ENCODE results near the gene TTLL12.

TTLL12 gene

DNA sequence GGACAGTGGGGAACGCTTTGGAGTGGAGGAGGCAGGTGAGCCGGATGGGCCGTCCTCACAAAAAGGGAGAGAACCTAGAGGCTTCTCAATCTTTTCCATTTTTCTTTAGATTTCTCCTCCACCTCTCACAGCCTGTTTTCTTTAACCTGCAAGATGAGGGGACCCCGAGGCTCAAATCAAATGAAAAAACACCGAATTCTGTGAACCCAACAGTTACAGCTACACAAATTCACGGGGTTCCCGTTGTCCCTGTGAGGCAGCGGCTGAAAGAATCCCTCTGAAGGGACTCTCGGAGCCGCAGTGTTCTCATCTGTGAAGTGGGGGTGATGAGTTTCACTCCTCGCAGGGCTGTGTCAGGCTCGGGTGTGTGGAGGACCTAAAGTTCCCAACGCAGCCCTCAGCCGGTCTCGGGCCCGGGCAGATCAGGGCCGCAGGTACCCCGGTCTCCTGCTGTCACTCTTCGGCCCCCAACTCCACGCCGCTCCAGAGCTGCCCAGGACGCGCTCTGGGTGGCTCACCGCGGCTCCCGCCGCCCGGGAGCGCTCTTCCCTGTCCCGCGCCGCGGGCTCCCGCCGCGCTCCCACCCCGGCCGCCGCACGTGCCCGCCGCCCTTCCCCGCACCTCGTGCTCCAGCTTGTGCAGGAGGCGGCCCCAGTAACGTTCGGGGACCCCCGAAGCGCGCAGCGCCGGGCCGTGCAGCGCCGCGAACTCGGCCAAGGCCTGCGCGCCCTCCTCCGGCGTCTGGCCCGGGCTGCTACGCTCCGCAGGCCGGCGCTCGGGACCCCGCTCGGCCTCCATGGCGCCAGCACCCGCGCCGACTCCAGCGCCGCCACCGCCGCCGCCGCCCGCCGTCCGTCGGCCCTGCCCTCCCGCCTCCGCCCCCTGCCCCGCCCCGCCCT is at the start of gene TTLL12:
Gene TTLL12, minus strand, starts transcription at position 863 of the 899 bp plus-strand sequence. Its CDS starts 65 bp downstream, at position 798.
- DNase-seq (ENCODE audit: low read depth, low spot score) = no peak
- no peak for TF ChIP-seq CTCF (IDR thresholded peaks at IDR 0.05; ENCODE audit: insufficient read depth, low read length, missing control alignments)
- POLR2A ChIA-PET = interaction anchor here (0.7 to 1.2 kb wide), 3 partner anchors 10 to 196 kb away, joined by 3 to 4 read pairs (median 4); no protein-coding TSS in a partner anchor
- CTCF ChIA-PET = interaction anchor here (1.0 to 2.5 kb wide), 9 partner anchors 8 to 198 kb away, joined by 3 to 25 read pairs (median 6); no protein-coding TSS in a partner anchor
- H3K4me3 ChIP-seq (ENCODE audit: low read depth, low read length) = peak within 1 kb of the TSS; percentile 67

- no peak for DNase-seq (ENCODE audit: low read depth, low spot score)
- TF ChIP-seq CTCF (IDR thresholded peaks at IDR 0.05; ENCODE audit: insufficient read depth, low read length, missing control alignments) = no peak
- ChIA-PET CTCF (interaction anchor here (1.4 to 1.7 kb wide), 2 partner anchors 11 to 150 kb away, joined by 5 to 6 read pairs; no protein-coding TSS in a partner anchor), POLR2A (no interaction called here)
- H3K4me3 ChIP-seq (ENCODE audit: low read depth, low read length) = no peak overlapping the region
Observed at GRCh38 chr22:43235445-43236409, 48.8 kb upstream of the TTLL12 start.

GRCh38 chr22:43234264-43234988 is 47.5 kb upstream of the TTLL12 start:
- CTCF ChIA-PET = interaction anchor here (1.4 to 5.5 kb wide), 3 partner anchors 12 to 151 kb away, joined by 5 to 50 read pairs (median 6); no protein-coding TSS in a partner anchor
- no peak overlapping the region for H3K4me3 ChIP-seq (ENCODE audit: low read depth, low read length)
- no peak for DNase-seq (ENCODE audit: low read depth, low spot score)
- TF ChIP-seq CTCF (IDR thresholded peaks at IDR 0.05; ENCODE audit: insufficient read depth, low read length, missing control alignments) = no peak
- POLR2A ChIA-PET = no interaction called here

DNA sequence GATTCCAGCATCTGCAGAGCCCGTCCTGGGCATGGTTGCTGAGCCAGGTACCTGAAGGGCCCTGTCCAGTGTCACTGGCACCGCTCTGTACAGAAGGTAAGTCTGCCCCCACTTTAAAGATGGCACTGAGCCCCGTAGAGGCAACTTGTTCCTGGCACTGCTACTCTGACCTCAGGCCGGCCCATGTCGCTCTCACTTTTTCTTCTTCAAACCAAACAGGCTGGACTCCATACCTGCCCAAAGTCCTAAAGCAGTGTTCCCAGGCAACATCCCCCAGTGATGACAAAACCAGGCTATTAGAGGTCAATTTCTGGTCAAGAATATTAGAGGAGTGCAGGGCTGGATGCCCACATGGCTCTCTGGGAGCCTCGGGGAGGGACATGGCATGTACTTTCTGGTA is 46.6 kb upstream of the TTLL12 start:
- no peak overlapping the region for H3K4me3 ChIP-seq (ENCODE audit: low read depth, low read length)
- ChIA-PET CTCF (interaction anchor here (1.2 to 10.3 kb wide), 6 partner anchors 9 to 151 kb away, joined by 4 to 132 read pairs (median 5); no protein-coding TSS in a partner anchor), POLR2A (no interaction called here)
- TF ChIP-seq CTCF (IDR thresholded peaks at IDR 0.05; ENCODE audit: insufficient read depth, low read length, missing control alignments) = no peak
- no peak for DNase-seq (ENCODE audit: low read depth, low spot score)

DNA sequence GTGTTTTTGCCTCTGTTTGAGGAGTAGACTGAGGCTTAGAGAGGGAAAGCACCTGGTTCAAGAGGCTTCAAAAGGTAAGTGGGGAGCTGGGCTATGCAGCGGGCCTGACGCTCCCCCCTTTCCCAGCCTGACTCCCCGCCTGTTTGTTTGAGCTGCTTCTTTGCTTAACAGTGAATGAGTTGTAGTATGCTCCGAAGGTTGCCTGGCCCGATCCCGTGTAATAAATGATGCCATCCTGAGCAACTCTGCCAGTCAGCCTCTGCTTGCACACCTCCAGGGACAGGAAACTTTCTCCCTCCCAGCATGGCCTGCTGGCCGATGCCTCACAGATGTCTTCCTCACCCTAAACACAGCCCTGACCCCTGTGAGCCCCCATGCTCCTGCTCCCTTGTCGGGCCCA is 45.5 kb upstream of the TTLL12 start:
- POLR2A ChIA-PET = no interaction called here
- CTCF ChIA-PET = interaction anchor here (1.0 to 10.3 kb wide), 15 partner anchors 8 to 594 kb away, joined by 3 to 132 read pairs (median 5); no protein-coding TSS in a partner anchor
- no peak for DNase-seq (ENCODE audit: low read depth, low spot score)
- no peak overlapping the region for H3K4me3 ChIP-seq (ENCODE audit: low read depth, low read length)
- TF ChIP-seq CTCF (IDR thresholded peaks at IDR 0.05; ENCODE audit: insufficient read depth, low read length, missing control alignments) = no peak

All from AG04449 (cell line).